GM21717 (cell line): ENCODE results near the gene RPUSD3.

Source experiments
- ATAC-seq: cut with Tn5 transposase; IDR thresholded peaks from one replicate; pipeline ENCODE4 v1.9.1; 2021; ENCODE audit warnings: mild to moderate bottlenecking, moderate library complexity; ENCODE audit not compliant: unreplicated experiment

Gene RPUSD3

GRCh38 chr3:9837701-9838582 lies 5.9 kb downstream of the RPUSD3 start:
- ATAC-seq, result no peak

- ATAC-seq, result no peak
These were observed 9.1 kb downstream of the RPUSD3 start for GRCh38 chr3:9834520-9835380.

GRCh38 chr3:9833078-9833477 lies 10.7 kb downstream of the RPUSD3 start:
- no peak for ATAC-seq

- ATAC-seq, result no peak
These were observed 12.6 kb downstream of the RPUSD3 start for GRCh38 chr3:9831253-9831652.

GRCh38 chr3:9828801-9829755 lies 14.7 kb downstream of the RPUSD3 start:
- no peak for ATAC-seq

GRCh38 chr3:9826815-9827573 lies 16.8 kb downstream of the RPUSD3 start:
- ATAC-seq, result no peak

- no peak for ATAC-seq
These were observed 18.3 kb downstream of the RPUSD3 start for GRCh38 chr3:9825451-9826040.

- ATAC-seq, result no peak
These were observed 22.9 kb downstream of the RPUSD3 start for GRCh38 chr3:9820946-9821345.

GRCh38 chr3:9820543-9820942 lies 23.3 kb downstream of the RPUSD3 start:
- no peak for ATAC-seq

- ATAC-seq, result no peak
These were observed 25.0 kb downstream of the RPUSD3 start for GRCh38 chr3:9818666-9819335.

- ATAC-seq, result no peak
These were observed 26.4 kb downstream of the RPUSD3 start for GRCh38 chr3:9817436-9817835.

GRCh38 chr3:9815986-9816385 lies 27.8 kb downstream of the RPUSD3 start:
- no peak for ATAC-seq

- ATAC-seq, result no peak
These were observed 30.8 kb downstream of the RPUSD3 start for GRCh38 chr3:9812870-9813483.

- no peak for ATAC-seq
These were observed 33.0 kb downstream of the RPUSD3 start for GRCh38 chr3:9810846-9811245.

GRCh38 chr3:9810433-9810770 lies 33.4 kb downstream of the RPUSD3 start:
- no peak for ATAC-seq

- peak; percentile 36 for ATAC-seq
These were observed 34.0 kb downstream of the RPUSD3 start, which contains the start of gene TTLL3 for GRCh38 chr3:9809615-9810432. Gene TTLL3, plus strand, starts transcription at chr3:9810262. Its CDS starts 400 bp downstream, at chr3:9810662.

- ATAC-seq, result no peak
These were observed 34.6 kb downstream of the RPUSD3 start for GRCh38 chr3:9809239-9809614.
